GM13977 (cell line): ENCODE data around the gene PTRHD1.

ENCODE experiments used
- DNase-seq: peaks from one replicate; pipeline ENCODE4 v3.0.0; 2012; ENCODE audit warnings: low spot score
- CTCF ChIP-seq: IDR thresholded peaks from 2 replicates; pipeline ENCODE4 v1.5.1; 2012; ENCODE audit warnings: mild to moderate bottlenecking, control low read depth; ENCODE audit not compliant: insufficient read depth; ENCODE audit errors: extremely low read depth, missing control alignments
- in situ Hi-C: fragments of 300-500 bp; cut with MboI; formaldehyde crosslinking; loops from one replicate; pipeline ENCODE4 v1.12.0; 2022; ENCODE audit warnings: low sequenced_read_pairs, low pct_unique_long_range_greater_than_20kb, mixed read lengths, inconsistent platforms; ENCODE audit not compliant: unreplicated experiment

PTRHD1 gene

GRCh38 chr2:24788816-24789215 lies 4.4 kb downstream of the PTRHD1 start:
- in situ Hi-C loops: loop anchor here (25.0 kb wide), 1 partner anchor 177 kb away; no protein-coding TSS in a partner anchor

GRCh38 chr2:24787532-24787931 lies 5.7 kb downstream of the PTRHD1 start:
- no peak for TF ChIP-seq CTCF
- DNase-seq: no peak
- in situ Hi-C loops: loop anchor here (25.0 kb wide), 1 partner anchor 175 kb away; no protein-coding TSS in a partner anchor

More at GRCh38 chr2:24788816-24789215, 4.4 kb downstream of the PTRHD1 start:
- DNase-seq: no peak
- TF ChIP-seq CTCF: no peak

- in situ Hi-C loops: loop anchor here (25.0 kb wide), 1 partner anchor 173 kb away; no protein-coding TSS in a partner anchor
- TF ChIP-seq CTCF: no peak
- DNase-seq: no peak
Measured at GRCh38 chr2:24785671-24786321, 7.4 kb downstream of the PTRHD1 start.

- in situ Hi-C loops: loop anchor here (25.0 kb wide), 1 partner anchor 171 kb away; no protein-coding TSS in a partner anchor
- DNase-seq: no peak
- no peak for TF ChIP-seq CTCF
Measured at GRCh38 chr2:24783641-24784040, 9.6 kb downstream of the PTRHD1 start.

GRCh38 chr2:24779116-24779515 lies 14.1 kb downstream of the PTRHD1 start:
- DNase-seq: no peak
- in situ Hi-C loops: loop anchor here (25.0 kb wide), 1 partner anchor 167 kb away; no protein-coding TSS in a partner anchor

GRCh38 chr2:24774373-24774772 lies 18.8 kb downstream of the PTRHD1 start:
- no peak for DNase-seq
- no peak for TF ChIP-seq CTCF
- in situ Hi-C loops: no loop called here

More at GRCh38 chr2:24779116-24779515, 14.1 kb downstream of the PTRHD1 start:
- no peak for TF ChIP-seq CTCF
